ENCODE measurements around the gene PRKN. TPM values are rescaled to one million over a fixed set of nuclear protein-coding genes. Genes with fewer than 3 reads are reported as not detected.

PRKN gene
- total and polyA plus RNA-seq, 2 donors (not counting 3 experiments of a cell fraction or from before 2014, with no cell fraction given), result 0.06 TPM; not detected in 1

DNA sequence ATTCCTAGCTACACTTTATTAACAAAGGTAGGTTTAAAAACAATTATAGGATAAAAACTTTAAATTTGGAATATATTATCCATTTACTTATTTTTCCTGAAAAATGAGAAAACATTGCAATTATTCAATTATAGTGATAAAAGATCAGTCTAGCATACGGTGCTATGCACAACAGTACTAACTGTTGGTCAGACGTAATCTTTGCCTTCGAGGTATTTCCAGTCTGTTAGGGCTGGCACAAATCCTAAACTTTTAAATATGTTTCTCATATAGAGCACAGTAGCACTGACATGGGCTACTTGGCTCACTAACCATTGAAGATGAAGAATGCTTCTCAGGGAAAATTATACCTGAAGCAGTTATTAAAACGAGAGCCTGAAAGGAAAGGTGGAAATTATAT is 214.8 kb downstream of the PRKN start:
- no peak overlapping the region for H3K4me3 ChIP-seq (replicated peaks in 1 of 3; ENCODE audit: insufficient read depth in 1 of 3, low read depth in 1 of 3, low read length in 3 of 3)
- no peaks in the 10 kb centered on the region for H3K9me3 ChIP-seq (replicated peaks; ENCODE audit: control insufficient read depth, insufficient read depth, low read length)
- H2AFZ ChIP-seq (ENCODE audit: low read depth, low read length), result no peak overlapping the region
- no peaks in the 10 kb centered on the region for H4K20me1 ChIP-seq (replicated peaks; ENCODE audit: control insufficient read depth, extremely low read depth, insufficient read depth, low read length)
- POLR2A ChIA-PET, result no interaction called here
- no peaks in the 10 kb centered on the region for H3K79me2 ChIP-seq (ENCODE audit: control insufficient read depth, insufficient read depth, low read length)
- intact Hi-C loops (cut with micrococcal nuclease), result no loop called here
- no peak overlapping the region for H3K4me2 ChIP-seq (ENCODE audit: insufficient read depth, low read length)
- BruUV-seq (replicated peaks), result no TSS peak
- H3K4me1 ChIP-seq (ENCODE audit: control insufficient read depth, extremely low read depth, insufficient read depth, low read length), result no peaks in the 10 kb centered on the region
- CTCF ChIA-PET, result no interaction called here
- no peaks in the 10 kb centered on the region for H3K27me3 ChIP-seq (ENCODE audit: control insufficient read depth in 2 of 2, insufficient read depth in 2 of 2, low read length in 2 of 2)
- no peak overlapping the region for H3K9ac ChIP-seq (replicated peaks; ENCODE audit: extremely low read depth, insufficient read depth, low read length)
- DNase-seq (ENCODE audit: low read depth, low spot score) (no peak), FAIRE-seq (no peak)
- TF ChIP-seq JUN (IDR thresholded peaks at IDR 0.05; ENCODE audit: borderline replicate concordance, insufficient read depth, insufficient read length, low read depth), result no peak
- TF ChIP-seq, protein P1, sequence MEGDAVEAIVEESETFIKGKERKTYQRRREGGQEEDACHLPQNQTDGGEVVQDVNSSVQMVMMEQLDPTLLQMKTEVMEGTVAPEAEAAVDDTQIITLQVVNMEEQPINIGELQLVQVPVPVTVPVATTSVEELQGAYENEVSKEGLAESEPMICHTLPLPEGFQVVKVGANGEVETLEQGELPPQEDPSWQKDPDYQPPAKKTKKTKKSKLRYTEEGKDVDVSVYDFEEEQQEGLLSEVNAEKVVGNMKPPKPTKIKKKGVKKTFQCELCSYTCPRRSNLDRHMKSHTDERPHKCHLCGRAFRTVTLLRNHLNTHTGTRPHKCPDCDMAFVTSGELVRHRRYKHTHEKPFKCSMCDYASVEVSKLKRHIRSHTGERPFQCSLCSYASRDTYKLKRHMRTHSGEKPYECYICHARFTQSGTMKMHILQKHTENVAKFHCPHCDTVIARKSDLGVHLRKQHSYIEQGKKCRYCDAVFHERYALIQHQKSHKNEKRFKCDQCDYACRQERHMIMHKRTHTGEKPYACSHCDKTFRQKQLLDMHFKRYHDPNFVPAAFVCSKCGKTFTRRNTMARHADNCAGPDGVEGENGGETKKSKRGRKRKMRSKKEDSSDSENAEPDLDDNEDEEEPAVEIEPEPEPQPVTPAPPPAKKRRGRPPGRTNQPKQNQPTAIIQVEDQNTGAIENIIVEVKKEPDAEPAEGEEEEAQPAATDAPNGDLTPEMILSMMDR (IDR thresholded peaks at IDR 0.05; ENCODE audit: extremely low read depth in 1 of 2, insufficient read depth in 1 of 2, low read depth in 1 of 2, low read length in 2 of 2), result no peak
- no peak for TF ChIP-seq FOS (IDR thresholded peaks at IDR 0.05; ENCODE audit: borderline replicate concordance, insufficient read depth, low read length)
- no peak for TF ChIP-seq EZH2 (IDR thresholded peaks at IDR 0.05; ENCODE audit: borderline replicate concordance, low read depth, low read length, severe bottlenecking)
- TF ChIP-seq MYC (IDR thresholded peaks at IDR 0.05; ENCODE audit: low read depth, low read length), result no peak
- TF ChIP-seq POLR2A (IDR thresholded peaks at IDR 0.05; ENCODE audit: low read depth, low read length), result no peak
- TF ChIP-seq POLR2AphosphoS5 (IDR thresholded peaks at IDR 0.05; ENCODE audit: insufficient read depth, low read depth, low read length), result no peak
- no peak for TF ChIP-seq GATA2 (IDR thresholded peaks at IDR 0.05; ENCODE audit: insufficient read depth, insufficient read length, low read depth, low read length)
- TF ChIP-seq, protein P2, sequence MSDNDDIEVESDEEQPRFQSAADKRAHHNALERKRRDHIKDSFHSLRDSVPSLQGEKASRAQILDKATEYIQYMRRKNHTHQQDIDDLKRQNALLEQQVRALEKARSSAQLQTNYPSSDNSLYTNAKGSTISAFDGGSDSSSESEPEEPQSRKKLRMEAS (IDR thresholded peaks at IDR 0.05; ENCODE audit: insufficient read depth, insufficient read length), result no peak
- no peaks in the 10 kb centered on the region for H3K9me1 ChIP-seq (replicated peaks; ENCODE audit: control insufficient read depth, extremely low read depth, insufficient read depth, low read length)
- H3K36me3 ChIP-seq (ENCODE audit: control insufficient read depth in 2 of 2, extremely low read depth in 1 of 2, insufficient read depth in 2 of 2, low read length in 2 of 2), result no peaks in the 10 kb centered on the region
- H3K27ac ChIP-seq (ENCODE audit: insufficient read depth, low read depth, low read length), result no peak overlapping the region
- dilution Hi-C loops (cut with MboI; ENCODE audit: extremely low pct_ligation_motif_present, low sequenced_read_pairs), result no loop called here

Data from endothelial cell of umbilical vein (primary cell).